Heart left ventricle (tissue), 16 donors: Measurements from ENCODE around the gene NSUN7. TPM values are rescaled to one million over a fixed set of nuclear protein-coding genes. Genes with fewer than 3 reads are reported as not detected.

ENCODE experiments used
- ATAC-seq, 4 donors: fragments of 200-7000 bp; cut with Tn5 transposase; one replicate each; pipeline ENCODE4 v1.9.1; 2020 to 2022; ENCODE audit warnings: moderate library complexity in 4 of 4, mild to moderate bottlenecking in 3 of 4, moderate number of reproducible peaks in 1 of 4
- DNase-seq, 5 donors: peaks; one replicate each; pipeline ENCODE4 v3.0.0-alpha.2; 2020
- H3K27ac ChIP-seq, 12 donors: fragments of 200-600 bp; sonication (generic) in 4 of 12; one replicate each; pipeline versions ENCODE4 v1.5.0 to v1.8.0; 2016 to 2022; ENCODE audit warnings: mild to moderate bottlenecking in 2 of 12
- H3K27me3 ChIP-seq, 9 donors: fragments of 200-600 bp; sonication (generic) in 2 of 9; one replicate each; pipeline versions ENCODE4 v1.5.1 to v1.8.0; 2016 to 2022; ENCODE audit warnings: mild to moderate bottlenecking in 3 of 9
- H3K36me3 ChIP-seq, 9 donors: fragments of 200-600 bp; sonication (generic) in 2 of 9; one replicate each; pipeline versions ENCODE4 v1.5.0 to v1.8.0; 2018 to 2022; ENCODE audit warnings: mild to moderate bottlenecking in 2 of 9
- H3K4me1 ChIP-seq, 12 donors: fragments of 200-600 bp; sonication (generic) in 4 of 12; one replicate each; pipeline versions ENCODE4 v1.5.0 to v1.8.0; 2016 to 2022; ENCODE audit warnings: mild to moderate bottlenecking in 3 of 12
- H3K4me3 ChIP-seq, 12 donors: fragments of 200-600 bp; sonication (generic) in 4 of 12; one replicate each; pipeline versions ENCODE4 v1.5.0 to v1.8.0; 2017 to 2022; ENCODE audit warnings: mild to moderate bottlenecking in 9 of 12, moderate library complexity in 4 of 12
- H3K9me3 ChIP-seq, 12 donors: fragments of 200-600 bp; sonication (generic) in 4 of 12; one replicate each; pipeline versions ENCODE4 v1.5.0 to v1.8.0; 2016 to 2022; ENCODE audit warnings: mild to moderate bottlenecking in 1 of 12
- CTCF ChIP-seq, 12 donors: fragments of 200-600 bp; sonication (generic) in 4 of 12; IDR thresholded peaks; one replicate each; pipeline versions ENCODE4 v1.5.0 to v1.8.0; 2018 to 2022; ENCODE audit warnings: antibody characterized with exemption in 12 of 12, mild to moderate bottlenecking in 5 of 12
- POLR2A ChIP-seq, 2 donors: fragments of 450-650 bp; IDR thresholded peaks; one replicate each; pipeline ENCODE4 v1.6.1; 2017; ENCODE audit warnings: antibody characterized with exemption in 2 of 2, mild to moderate bottlenecking in 2 of 2, moderate library complexity in 2 of 2
- WGBS, 4 donors: extraction: QIAGEN DNeasy Blood & Tissue Kit in 2 of 4; methylation state at CpG; one replicate each; pipeline versions ENCODE4 v1.1.5 to v1.1.7; 2013 to 2018; 5-methylcytosine and 5-hydroxymethylcytosine counted together
- intact Hi-C, 10 donors: fragments of 100-400 bp; cut with DNase I; formaldehyde crosslinking; loops; one replicate each; pipeline versions ENCODE4 v1.11.1 to v1.14.2; 2022
- polyA plus RNA-seq, 2 donors: library from polyadenylated mRNA; stranded (reverse); fragments of 200-250 nt; gene quantifications; one replicate each; pipeline ENCODE4 v1.2.3, GENCODE V29; 2013
- total RNA-seq, 9 donors: library from RNA; depleted of rRNA in 2 of 9; stranded (reverse); fragments of >200 nt in 2 of 9; fragmentation: NEBNext Ultra II Directional in 3 of 9; extraction: Animal tissue kit (Norgen Biotek cat#: 25700) in 3 of 9; gene quantifications; one replicate each; pipeline versions ENCODE4 v1.1.0 to v1.2.4, GENCODE V29; 2016 to 2023
- donor health status: ischemic (EF 13 %, LVEDD 7.1; RV severe dilation, severe dysfunction).
- donor health status: healthy with polysubstance abuse.
- donor health status: DM: no; HTN: yes; CAD: no.
- donor health status: DM: no; HTN: no; CAD: no.
- donor health status: ischemic (EF 25% LVEDD 6.9; RV normal size, moderate dysfunction).
- donor health status: ischemic (EF 25% LVEDD 5.7; RV mildly dilated, moderate dysfunction).
- donor health status: healthy.
- donor health status: DM: yes; HTN: yes; CAD: no.
- donor health status: ischemic (EF 35%, LVEDD 5.7; RV mildly dilated, moderate dysfunction).
- donor health status: nonischemic (EF 11% LVEDD 7.7; RV severe dilation, severe dysfunction).
- donor health status: DM: yes; HTN: yes; CAD: no.
- donor health status: PGD.
- donor health status: ischemic (EF 29% LVEDD 5.4; RV normal size, mild dysfunction).
- donor health status: nonischemic (EF 23%, LVEDD 6.1; RV moderate dilation, normal function).

Gene NSUN7
- total and polyA plus RNA-seq, 11 donors: 0.04 to 1.4 (median 0.20) TPM; not detected in 3

GRCh38 chr4:40844261-40844660, 94.5 kb downstream of the NSUN7 start:
- Histone ChIP-seq H3K36me3 (no peaks in the 10 kb centered on the region), H3K27ac (no peak overlapping the region), H3K4me1 (peaks cover 0 to 27% (median 12%) of the 10 kb centered on the region in 12 donors), H3K4me3 (no peak overlapping the region), H3K9me3 (no peaks in the 10 kb centered on the region), H3K27me3 (no peaks in the 10 kb centered on the region)
- DNase-seq (no peak), ATAC-seq (no peak)
- intact Hi-C loops: loop anchor here in 5 of 10 donors (5.0 to 10.0 kb wide), 3 partner anchors 51 to 107 kb away; no protein-coding TSS in a partner anchor
- no peak for TF ChIP-seq POLR2A (IDR thresholded peaks at IDR 0.05)
- no peak for TF ChIP-seq CTCF (IDR thresholded peaks at IDR 0.05)
- WGBS, 4 donors: 84 to 90% (median 89%) methylated on average over 5 to 6 of the region's 6 CpGs

- no peaks in the 10 kb centered on the region for H3K9me3 ChIP-seq
- intact Hi-C loops: loop anchor here in 1 of 10 donors (10.0 kb wide), 1 partner anchor 50 kb away; no protein-coding TSS in a partner anchor
- no peaks in the 10 kb centered on the region for H3K27me3 ChIP-seq
- peaks cover 0 to 27% (median 11%) of the 10 kb centered on the region in 12 donors for H3K4me1 ChIP-seq
- ATAC-seq (no peak), DNase-seq (no peak)
- TF ChIP-seq POLR2A (IDR thresholded peaks at IDR 0.05): no peak
- no peak overlapping the region for H3K4me3 ChIP-seq
- H3K36me3 ChIP-seq: no peaks in the 10 kb centered on the region
- WGBS, 4 donors: 58 to 67% (median 60%) methylated on average over 10 of the region's 10 CpGs
- H3K27ac ChIP-seq: peak overlapping the region in 1 of 12 donors; percentile 11
These were observed 95.5 kb downstream of the NSUN7 start for GRCh38 chr4:40845154-40845835.

- no peak overlapping the region for H3K4me3 ChIP-seq
- H3K4me1 ChIP-seq: peaks cover 0 to 21% (median 6%) of the 10 kb centered on the region in 12 donors
- no peaks in the 10 kb centered on the region for H3K36me3 ChIP-seq
- 85 to 96% (median 88%) methylated on average over 5 of the region's 5 CpGs for WGBS, 4 donors
- intact Hi-C loops: loop anchor here in 2 of 10 donors (2.0 to 10.0 kb wide), 2 partner anchors 44 to 48 kb away; no protein-coding TSS in a partner anchor
- H3K9me3 ChIP-seq: no peaks in the 10 kb centered on the region
- no peak for DNase-seq
- H3K27ac ChIP-seq: no peak overlapping the region
- no peak for TF ChIP-seq CTCF (IDR thresholded peaks at IDR 0.05)
- no peak for TF ChIP-seq POLR2A (IDR thresholded peaks at IDR 0.05)
- H3K27me3 ChIP-seq: no peaks in the 10 kb centered on the region
- ATAC-seq: no peak
These were observed 96.8 kb downstream of the NSUN7 start for GRCh38 chr4:40846532-40846931.

- no peak for ATAC-seq
- intact Hi-C loops: loop anchor here in 1 of 10 donors (10.0 kb wide), 1 partner anchor 47 kb away; no protein-coding TSS in a partner anchor
- no peak overlapping the region for H3K27ac ChIP-seq
- no peaks in the 10 kb centered on the region for H3K9me3 ChIP-seq
- no peak for DNase-seq
- no peaks in the 10 kb centered on the region for H3K27me3 ChIP-seq
- 87 to 91% (median 90%) methylated on average over 5 of the region's 5 CpGs for WGBS, 4 donors
- H3K4me1 ChIP-seq: peaks cover 0 to 21% (median 2%) of the 10 kb centered on the region in 12 donors
- no peaks in the 10 kb centered on the region for H3K36me3 ChIP-seq
- TF ChIP-seq POLR2A (IDR thresholded peaks at IDR 0.05) (no peak), CTCF (IDR thresholded peaks at IDR 0.05) (no peak)
- no peak overlapping the region for H3K4me3 ChIP-seq
These were observed 98.5 kb downstream of the NSUN7 start for GRCh38 chr4:40848251-40848650.
